ENCODE data around the gene LRRC74A.

DNA sequence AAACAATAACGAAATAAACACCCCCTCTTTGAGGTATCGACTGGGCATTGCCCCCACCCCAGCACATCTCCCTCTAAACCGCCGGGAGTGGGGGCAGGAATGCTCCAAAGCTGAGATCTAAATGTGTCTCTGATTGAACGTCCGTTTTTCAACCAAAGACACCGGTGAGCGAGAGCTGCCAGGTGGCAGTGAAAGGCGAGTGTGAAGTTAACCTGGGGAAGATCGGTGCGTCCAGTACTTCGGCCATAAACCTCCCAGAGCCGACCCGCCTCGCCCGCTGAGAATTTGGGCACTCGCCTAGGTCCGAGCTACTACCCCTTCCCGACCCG, 14.2 kb upstream of the LRRC74A start:
- TF ChIP-seq, protein P1, sequence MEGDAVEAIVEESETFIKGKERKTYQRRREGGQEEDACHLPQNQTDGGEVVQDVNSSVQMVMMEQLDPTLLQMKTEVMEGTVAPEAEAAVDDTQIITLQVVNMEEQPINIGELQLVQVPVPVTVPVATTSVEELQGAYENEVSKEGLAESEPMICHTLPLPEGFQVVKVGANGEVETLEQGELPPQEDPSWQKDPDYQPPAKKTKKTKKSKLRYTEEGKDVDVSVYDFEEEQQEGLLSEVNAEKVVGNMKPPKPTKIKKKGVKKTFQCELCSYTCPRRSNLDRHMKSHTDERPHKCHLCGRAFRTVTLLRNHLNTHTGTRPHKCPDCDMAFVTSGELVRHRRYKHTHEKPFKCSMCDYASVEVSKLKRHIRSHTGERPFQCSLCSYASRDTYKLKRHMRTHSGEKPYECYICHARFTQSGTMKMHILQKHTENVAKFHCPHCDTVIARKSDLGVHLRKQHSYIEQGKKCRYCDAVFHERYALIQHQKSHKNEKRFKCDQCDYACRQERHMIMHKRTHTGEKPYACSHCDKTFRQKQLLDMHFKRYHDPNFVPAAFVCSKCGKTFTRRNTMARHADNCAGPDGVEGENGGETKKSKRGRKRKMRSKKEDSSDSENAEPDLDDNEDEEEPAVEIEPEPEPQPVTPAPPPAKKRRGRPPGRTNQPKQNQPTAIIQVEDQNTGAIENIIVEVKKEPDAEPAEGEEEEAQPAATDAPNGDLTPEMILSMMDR (conservative IDR thresholded peaks at IDR 0.05; ENCODE audit: low read depth in 2 of 2) = no peak
- TF ChIP-seq, protein P2, sequence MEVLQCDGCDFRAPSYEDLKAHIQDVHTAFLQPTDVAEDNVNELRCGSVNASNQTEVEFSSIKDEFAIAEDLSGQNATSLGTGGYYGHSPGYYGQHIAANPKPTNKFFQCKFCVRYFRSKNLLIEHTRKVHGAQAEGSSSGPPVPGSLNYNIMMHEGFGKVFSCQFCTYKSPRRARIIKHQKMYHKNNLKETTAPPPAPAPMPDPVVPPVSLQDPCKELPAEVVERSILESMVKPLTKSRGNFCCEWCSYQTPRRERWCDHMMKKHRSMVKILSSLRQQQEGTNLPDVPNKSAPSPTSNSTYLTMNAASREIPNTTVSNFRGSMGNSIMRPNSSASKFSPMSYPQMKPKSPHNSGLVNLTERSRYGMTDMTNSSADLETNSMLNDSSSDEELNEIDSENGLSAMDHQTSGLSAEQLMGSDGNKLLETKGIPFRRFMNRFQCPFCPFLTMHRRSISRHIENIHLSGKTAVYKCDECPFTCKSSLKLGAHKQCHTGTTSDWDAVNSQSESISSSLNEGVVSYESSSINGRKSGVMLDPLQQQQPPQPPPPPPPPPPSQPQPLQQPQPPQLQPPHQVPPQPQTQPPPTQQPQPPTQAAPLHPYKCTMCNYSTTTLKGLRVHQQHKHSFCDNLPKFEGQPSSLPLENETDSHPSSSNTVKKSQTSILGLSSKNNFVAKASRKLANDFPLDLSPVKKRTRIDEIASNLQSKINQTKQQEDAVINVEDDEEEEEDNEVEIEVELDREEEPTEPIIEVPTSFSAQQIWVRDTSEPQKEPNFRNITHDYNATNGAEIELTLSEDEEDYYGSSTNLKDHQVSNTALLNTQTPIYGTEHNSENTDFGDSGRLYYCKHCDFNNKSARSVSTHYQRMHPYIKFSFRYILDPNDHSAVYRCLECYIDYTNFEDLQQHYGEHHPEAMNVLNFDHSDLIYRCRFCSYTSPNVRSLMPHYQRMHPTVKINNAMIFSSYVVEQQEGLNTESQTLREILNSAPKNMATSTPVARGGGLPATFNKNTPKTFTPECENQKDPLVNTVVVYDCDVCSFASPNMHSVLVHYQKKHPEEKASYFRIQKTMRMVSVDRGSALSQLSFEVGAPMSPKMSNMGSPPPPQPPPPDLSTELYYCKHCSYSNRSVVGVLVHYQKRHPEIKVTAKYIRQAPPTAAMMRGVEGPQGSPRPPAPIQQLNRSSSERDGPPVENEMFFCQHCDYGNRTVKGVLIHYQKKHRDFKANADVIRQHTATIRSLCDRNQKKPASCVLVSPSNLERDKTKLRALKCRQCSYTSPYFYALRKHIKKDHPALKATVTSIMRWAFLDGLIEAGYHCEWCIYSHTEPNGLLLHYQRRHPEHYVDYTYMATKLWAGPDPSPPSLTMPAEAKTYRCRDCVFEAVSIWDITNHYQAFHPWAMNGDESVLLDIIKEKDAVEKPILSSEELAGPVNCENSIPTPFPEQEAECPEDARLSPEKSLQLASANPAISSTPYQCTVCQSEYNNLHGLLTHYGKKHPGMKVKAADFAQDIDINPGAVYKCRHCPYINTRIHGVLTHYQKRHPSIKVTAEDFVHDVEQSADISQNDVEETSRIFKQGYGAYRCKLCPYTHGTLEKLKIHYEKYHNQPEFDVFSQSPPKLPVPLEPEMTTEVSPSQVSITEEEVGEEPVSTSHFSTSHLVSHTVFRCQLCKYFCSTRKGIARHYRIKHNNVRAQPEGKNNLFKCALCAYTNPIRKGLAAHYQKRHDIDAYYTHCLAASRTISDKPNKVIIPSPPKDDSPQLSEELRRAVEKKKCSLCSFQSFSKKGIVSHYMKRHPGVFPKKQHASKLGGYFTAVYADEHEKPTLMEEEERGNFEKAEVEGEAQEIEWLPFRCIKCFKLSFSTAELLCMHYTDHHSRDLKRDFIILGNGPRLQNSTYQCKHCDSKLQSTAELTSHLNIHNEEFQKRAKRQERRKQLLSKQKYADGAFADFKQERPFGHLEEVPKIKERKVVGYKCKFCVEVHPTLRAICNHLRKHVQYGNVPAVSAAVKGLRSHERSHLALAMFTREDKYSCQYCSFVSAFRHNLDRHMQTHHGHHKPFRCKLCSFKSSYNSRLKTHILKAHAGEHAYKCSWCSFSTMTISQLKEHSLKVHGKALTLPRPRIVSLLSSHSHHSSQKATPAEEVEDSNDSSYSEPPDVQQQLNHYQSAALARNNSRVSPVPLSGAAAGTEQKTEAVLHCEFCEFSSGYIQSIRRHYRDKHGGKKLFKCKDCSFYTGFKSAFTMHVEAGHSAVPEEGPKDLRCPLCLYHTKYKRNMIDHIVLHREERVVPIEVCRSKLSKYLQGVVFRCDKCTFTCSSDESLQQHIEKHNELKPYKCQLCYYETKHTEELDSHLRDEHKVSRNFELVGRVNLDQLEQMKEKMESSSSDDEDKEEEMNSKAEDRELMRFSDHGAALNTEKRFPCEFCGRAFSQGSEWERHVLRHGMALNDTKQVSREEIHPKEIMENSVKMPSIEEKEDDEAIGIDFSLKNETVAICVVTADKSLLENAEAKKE (CRISPR knock-in tag; IDR thresholded peaks at IDR 0.05) = no peak
- TF ChIP-seq, protein P3, sequence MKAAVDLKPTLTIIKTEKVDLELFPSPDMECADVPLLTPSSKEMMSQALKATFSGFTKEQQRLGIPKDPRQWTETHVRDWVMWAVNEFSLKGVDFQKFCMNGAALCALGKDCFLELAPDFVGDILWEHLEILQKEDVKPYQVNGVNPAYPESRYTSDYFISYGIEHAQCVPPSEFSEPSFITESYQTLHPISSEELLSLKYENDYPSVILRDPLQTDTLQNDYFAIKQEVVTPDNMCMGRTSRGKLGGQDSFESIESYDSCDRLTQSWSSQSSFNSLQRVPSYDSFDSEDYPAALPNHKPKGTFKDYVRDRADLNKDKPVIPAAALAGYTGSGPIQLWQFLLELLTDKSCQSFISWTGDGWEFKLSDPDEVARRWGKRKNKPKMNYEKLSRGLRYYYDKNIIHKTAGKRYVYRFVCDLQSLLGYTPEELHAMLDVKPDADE (IDR thresholded peaks at IDR 0.05) = no peak
- TF ChIP-seq POLR2AphosphoS5 (IDR thresholded peaks at IDR 0.05; ENCODE audit: low read depth) (no peak), EZH2 (IDR thresholded peaks at IDR 0.05; ENCODE audit: low read depth, unreplicated experiment) (no peak), EZH2phosphoT487 (IDR thresholded peaks at IDR 0.05; ENCODE audit: unreplicated experiment) (no peak), JUNB (IDR thresholded peaks at IDR 0.05; ENCODE audit: unreplicated experiment) (no peak), ZNF331 (CRISPR knock-in tag; IDR thresholded peaks at IDR 0.05; ENCODE audit: low read depth) (no peak), CREB1 (CRISPR knock-in tag; IDR thresholded peaks at IDR 0.05; ENCODE audit: low read depth) (no peak), ZNF114 (CRISPR knock-in tag; IDR thresholded peaks at IDR 0.05) (no peak), NANOG (IDR thresholded peaks at IDR 0.05; ENCODE audit: borderline replicate concordance) (no peak)
- TF ChIP-seq, protein P4, sequence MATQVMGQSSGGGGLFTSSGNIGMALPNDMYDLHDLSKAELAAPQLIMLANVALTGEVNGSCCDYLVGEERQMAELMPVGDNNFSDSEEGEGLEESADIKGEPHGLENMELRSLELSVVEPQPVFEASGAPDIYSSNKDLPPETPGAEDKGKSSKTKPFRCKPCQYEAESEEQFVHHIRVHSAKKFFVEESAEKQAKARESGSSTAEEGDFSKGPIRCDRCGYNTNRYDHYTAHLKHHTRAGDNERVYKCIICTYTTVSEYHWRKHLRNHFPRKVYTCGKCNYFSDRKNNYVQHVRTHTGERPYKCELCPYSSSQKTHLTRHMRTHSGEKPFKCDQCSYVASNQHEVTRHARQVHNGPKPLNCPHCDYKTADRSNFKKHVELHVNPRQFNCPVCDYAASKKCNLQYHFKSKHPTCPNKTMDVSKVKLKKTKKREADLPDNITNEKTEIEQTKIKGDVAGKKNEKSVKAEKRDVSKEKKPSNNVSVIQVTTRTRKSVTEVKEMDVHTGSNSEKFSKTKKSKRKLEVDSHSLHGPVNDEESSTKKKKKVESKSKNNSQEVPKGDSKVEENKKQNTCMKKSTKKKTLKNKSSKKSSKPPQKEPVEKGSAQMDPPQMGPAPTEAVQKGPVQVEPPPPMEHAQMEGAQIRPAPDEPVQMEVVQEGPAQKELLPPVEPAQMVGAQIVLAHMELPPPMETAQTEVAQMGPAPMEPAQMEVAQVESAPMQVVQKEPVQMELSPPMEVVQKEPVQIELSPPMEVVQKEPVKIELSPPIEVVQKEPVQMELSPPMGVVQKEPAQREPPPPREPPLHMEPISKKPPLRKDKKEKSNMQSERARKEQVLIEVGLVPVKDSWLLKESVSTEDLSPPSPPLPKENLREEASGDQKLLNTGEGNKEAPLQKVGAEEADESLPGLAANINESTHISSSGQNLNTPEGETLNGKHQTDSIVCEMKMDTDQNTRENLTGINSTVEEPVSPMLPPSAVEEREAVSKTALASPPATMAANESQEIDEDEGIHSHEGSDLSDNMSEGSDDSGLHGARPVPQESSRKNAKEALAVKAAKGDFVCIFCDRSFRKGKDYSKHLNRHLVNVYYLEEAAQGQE (IDR thresholded peaks at IDR 0.05; ENCODE audit: unreplicated experiment) = no peak
